ENCODE results near the gene ACOT11.

- TF ChIP-seq CTCF (IDR thresholded peaks at IDR 0.05) (no peak), POLR2A (IDR thresholded peaks at IDR 0.05) (no peak)
Measured at GRCh38 chr1:54581621-54582035, 33.6 kb downstream of the ACOT11 start.
